ENCODE data around the gene TIFAB.

The TIFAB gene

DNA sequence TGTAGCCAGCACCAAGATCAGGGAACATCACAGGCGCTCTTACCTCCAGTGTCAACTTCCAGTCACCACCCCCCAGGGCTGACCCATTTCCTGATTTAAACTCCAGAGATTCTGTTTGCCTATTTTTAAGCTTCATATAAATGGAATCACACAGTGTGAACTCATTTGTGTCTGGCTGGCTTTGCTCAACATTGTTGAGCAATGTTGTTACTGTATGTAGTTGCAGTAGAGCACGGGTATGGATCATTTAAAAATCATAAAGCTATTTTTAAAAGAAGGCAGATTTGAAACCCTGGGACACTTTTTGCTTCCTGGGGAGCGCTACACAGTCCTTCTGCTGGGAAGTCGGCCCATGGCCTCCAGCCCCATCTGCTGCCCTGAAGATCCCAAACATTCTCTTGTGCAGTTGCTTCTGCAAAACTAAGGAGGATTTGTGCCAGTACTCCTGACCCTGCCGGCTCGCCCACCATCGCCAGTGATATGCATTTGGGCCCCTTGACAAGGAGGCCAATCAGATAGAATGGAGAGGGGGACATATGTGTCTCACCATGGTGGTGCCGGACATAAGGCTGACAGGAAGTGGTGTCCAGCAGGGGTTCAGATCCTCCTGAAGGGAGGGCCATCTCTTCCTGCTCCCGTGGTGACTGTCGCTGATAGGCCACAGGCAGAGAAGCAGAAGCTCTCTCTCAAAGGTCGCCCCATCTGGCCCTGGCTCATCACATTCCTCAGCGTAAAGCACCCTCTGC, 18.3 kb downstream of the TIFAB start:
- no peak overlapping the region for H3K4me3 ChIP-seq (ENCODE audit: low read depth, low read length)
- TF ChIP-seq, protein P1, sequence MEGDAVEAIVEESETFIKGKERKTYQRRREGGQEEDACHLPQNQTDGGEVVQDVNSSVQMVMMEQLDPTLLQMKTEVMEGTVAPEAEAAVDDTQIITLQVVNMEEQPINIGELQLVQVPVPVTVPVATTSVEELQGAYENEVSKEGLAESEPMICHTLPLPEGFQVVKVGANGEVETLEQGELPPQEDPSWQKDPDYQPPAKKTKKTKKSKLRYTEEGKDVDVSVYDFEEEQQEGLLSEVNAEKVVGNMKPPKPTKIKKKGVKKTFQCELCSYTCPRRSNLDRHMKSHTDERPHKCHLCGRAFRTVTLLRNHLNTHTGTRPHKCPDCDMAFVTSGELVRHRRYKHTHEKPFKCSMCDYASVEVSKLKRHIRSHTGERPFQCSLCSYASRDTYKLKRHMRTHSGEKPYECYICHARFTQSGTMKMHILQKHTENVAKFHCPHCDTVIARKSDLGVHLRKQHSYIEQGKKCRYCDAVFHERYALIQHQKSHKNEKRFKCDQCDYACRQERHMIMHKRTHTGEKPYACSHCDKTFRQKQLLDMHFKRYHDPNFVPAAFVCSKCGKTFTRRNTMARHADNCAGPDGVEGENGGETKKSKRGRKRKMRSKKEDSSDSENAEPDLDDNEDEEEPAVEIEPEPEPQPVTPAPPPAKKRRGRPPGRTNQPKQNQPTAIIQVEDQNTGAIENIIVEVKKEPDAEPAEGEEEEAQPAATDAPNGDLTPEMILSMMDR (IDR thresholded peaks at IDR 0.05; ENCODE audit: borderline replicate concordance, insufficient read depth, low read depth, low read length): no peak

DNA sequence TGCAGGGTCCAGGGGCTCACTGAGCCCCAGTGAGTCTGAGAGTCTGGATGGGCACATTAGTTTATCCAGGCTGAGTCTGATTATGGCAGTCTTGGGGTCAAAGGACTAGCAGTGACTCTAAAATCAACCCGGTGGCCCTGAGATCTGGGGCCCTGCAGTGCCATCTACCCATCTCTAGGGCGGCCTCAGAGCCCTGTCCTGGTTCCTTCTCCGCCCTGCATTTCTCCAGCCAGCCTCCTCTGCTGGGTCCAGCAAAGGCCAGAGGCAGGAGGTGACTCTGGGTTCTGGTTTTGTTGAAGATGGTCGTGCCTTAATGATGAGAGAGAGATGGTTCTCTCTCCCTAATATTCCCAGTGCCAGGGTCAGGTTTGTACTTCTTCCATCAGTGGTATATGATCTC, 20.0 kb downstream of the TIFAB start:
- no peak overlapping the region for H3K4me3 ChIP-seq (ENCODE audit: low read depth, low read length)
- TF ChIP-seq, protein P1 (IDR thresholded peaks at IDR 0.05; ENCODE audit: borderline replicate concordance, insufficient read depth, low read depth, low read length): no peak

DNA sequence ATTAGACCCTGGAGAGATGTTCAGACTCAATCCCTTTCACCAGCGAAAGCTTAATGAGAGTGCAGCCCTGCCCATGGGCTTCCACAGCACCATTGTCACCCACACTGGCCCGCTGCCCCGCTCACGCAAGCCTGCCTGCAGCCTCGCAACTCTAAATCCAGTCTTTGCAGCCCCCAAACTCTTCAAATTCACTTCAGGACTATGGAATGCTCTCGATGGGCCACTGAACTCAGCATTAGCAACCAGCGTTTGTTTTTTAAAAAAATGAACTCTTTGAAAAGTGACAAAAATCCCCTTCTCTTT, 22.1 kb downstream of the TIFAB start:
- TF ChIP-seq, protein P1 (IDR thresholded peaks at IDR 0.05; ENCODE audit: borderline replicate concordance, insufficient read depth, low read depth, low read length): no peak
- H3K4me3 ChIP-seq (ENCODE audit: low read depth, low read length): no peak overlapping the region

DNA sequence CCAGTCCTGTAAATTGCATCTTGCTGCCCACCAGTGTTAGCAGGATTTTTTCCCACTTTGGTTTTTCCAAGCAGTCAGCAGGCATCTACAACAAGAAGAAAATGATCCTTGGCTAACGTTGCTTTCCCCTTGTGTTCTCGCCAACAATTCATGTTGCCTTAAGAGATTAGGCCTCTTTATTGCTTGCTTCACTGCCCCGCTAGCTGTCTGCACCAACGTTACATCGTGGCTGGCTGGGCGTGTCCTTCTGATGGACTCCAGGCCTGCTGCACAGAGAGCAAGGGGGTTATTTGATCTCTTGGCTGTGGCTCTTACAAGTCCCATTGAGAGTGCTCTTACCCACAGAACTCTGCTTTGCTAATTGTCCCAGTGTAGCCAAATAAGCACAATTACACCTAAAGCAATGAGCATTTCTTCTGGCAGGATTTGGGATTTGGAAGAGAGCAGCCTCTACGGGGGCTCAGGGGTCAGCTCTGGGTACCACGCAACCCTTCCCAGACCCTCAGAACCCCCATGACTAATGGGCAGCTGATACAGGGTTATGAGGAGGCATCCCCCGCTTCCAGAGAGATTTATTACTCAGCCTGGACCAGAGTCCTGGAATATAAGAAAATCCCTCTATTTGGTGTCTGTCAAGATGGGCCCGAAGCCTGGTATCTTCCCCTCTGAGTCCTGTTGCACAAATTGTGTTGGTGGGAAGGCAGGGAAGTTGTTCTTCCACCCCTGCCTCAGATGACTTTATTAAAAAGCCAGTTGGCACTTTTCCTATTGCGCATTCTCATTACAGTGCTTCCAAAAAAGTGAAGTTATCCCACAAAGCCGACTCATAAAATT, 22.6 kb downstream of the TIFAB start:
- H3K4me3 ChIP-seq (ENCODE audit: low read depth, low read length): no peak overlapping the region
- TF ChIP-seq, protein P1 (IDR thresholded peaks at IDR 0.05; ENCODE audit: borderline replicate concordance, insufficient read depth, low read depth, low read length): no peak

DNA sequence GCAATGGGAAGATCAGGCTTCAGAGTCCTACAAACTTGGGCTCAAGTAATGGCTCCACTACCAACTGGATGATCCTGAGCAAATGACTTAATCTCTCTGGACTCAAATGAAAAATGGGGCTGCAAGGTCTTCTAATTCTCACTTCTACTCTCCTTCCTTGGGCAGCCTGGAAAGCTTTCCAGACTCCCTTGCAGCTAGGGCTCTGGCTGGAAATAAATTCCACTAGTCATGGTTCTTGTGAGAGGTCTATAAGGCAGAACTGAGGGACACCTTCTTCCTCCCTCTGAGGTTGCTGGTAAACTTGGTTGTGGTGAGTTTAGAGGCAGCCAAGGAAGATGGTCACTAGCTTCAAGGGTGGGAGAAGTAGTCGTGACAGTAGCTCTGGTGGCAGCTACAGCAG, 23.6 kb downstream of the TIFAB start:
- TF ChIP-seq, protein P1 (IDR thresholded peaks at IDR 0.05; ENCODE audit: borderline replicate concordance, insufficient read depth, low read depth, low read length): no peak
- no peak overlapping the region for H3K4me3 ChIP-seq (ENCODE audit: low read depth, low read length)

DNA sequence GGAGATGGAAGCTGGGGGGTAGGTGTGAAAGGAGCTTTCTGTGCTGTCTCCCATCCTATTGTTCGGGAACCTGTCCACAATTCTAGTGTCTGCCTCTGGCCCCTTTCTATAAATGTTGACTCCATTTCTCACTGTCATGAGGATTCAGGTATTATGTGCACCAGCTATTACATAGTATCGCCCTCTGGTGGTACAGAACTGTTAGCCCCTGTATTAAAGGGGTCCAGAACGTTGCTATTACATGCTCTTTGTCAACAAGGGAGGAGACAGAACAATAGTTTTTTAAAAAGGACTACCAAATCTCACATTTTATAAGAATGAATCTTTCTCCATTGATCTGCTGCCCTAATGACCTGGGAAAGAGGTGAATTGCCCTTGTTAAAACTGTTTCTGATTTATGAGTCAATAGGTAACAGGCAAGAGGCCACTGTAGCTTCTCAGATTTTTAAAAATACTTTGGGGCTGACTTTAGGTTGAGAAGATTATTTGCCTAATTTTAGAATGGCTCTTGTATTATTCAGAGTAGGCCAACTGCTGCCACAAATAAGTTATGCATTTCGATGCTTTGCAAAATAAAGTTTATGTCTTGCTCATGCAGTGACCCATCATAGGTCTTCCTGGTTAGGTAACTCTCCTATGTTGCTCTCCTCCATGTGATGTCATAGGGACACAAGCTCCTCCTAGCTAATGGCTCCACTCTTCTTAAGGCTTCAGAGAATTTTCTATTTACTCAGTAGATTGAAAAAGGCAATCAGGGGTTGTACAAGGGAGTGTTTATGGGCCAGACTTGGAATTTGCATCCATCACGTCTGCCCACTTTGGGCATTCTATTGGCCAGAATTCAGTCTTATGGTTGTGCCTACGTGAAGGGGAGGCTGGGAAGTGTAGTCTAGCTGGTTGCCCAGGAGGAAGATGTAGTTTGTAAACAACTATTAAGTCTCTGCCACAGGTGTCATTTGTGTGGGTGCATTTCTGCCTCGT, 25.8 kb downstream of the TIFAB start:
- H3K4me3 ChIP-seq (ENCODE audit: low read depth, low read length): no peak overlapping the region
- TF ChIP-seq, protein P1 (IDR thresholded peaks at IDR 0.05; ENCODE audit: borderline replicate concordance, insufficient read depth, low read depth, low read length): peak; percentile 70; the same call in 1 of the 2 replicates
